ENCODE data around the gene RASGRF1.

- TF ChIP-seq CTCF (optimal IDR thresholded peaks at IDR 0.05 in 1 of 3, IDR thresholded peaks at IDR 0.05 in 1 of 3, conservative IDR thresholded peaks at IDR 0.05 in 1 of 3; ENCODE audit: extremely low read depth in 1 of 3, insufficient read depth in 2 of 3, low read length in 3 of 3) (no peak), EZH2 (IDR thresholded peaks at IDR 0.05; ENCODE audit: low read length) (no peak)
Observed at GRCh38 chr15:79067969-79068368, 22.6 kb downstream of the RASGRF1 start.
